GM10847 (cell line): ENCODE data around the gene TSPAN4.

Experiments used
- POLR2A ChIP-seq: IDR thresholded peaks from 2 replicates; pipeline ENCODE4 v1.6.1; 2011; ENCODE audit not compliant: insufficient read length; ENCODE audit errors: extremely low read depth

The TSPAN4 gene

GRCh38 chr11:834371-835316 is 8.0 kb upstream of the TSPAN4 start:
- TF ChIP-seq POLR2A, result no peak

- TF ChIP-seq POLR2A, result no peak
Measured at GRCh38 chr11:836274-836673, 6.4 kb upstream of the TSPAN4 start.

GRCh38 chr11:836700-837099 is 6.0 kb upstream of the TSPAN4 start:
- no peak for TF ChIP-seq POLR2A

GRCh38 chr11:837189-837989 is 5.3 kb upstream of the TSPAN4 start:
- TF ChIP-seq POLR2A, result no peak

GRCh38 chr11:837990-838307 is 4.7 kb upstream of the TSPAN4 start:
- TF ChIP-seq POLR2A, result no peak

- no peak for TF ChIP-seq POLR2A
Measured at GRCh38 chr11:838441-839279, 4.0 kb upstream of the TSPAN4 start.

GRCh38 chr11:839280-839623 is 3.4 kb upstream of the TSPAN4 start:
- no peak for TF ChIP-seq POLR2A

GRCh38 chr11:839875-840617 is 2.6 kb upstream of the TSPAN4 start:
- TF ChIP-seq POLR2A, result no peak

- TF ChIP-seq POLR2A, result no peak
Measured at GRCh38 chr11:841981-842369, 677 bp upstream of the TSPAN4 start.

GRCh38 chr11:843086-843734 is 558 bp downstream of the TSPAN4 start:
- no peak for TF ChIP-seq POLR2A

GRCh38 chr11:843818-844692 is 1.4 kb downstream of the TSPAN4 start:
- no peak for TF ChIP-seq POLR2A

- no peak for TF ChIP-seq POLR2A
Measured at GRCh38 chr11:844693-845644, 2.3 kb downstream of the TSPAN4 start.
